Astrocyte (in vitro differentiated cells and primary cell): ENCODE measurements around the gene BAIAP3.

Experiments used
- EZH2 ChIP-seq: IDR thresholded peaks from 2 replicates; pipeline ENCODE4 v1.6.1; 2012; ENCODE audit warnings: mild to moderate bottlenecking, low read length, inconsistent platforms; ENCODE audit not compliant: insufficient read depth
- TF ChIP-seq, protein P1 (sequence below): IDR thresholded peaks from 2 replicates; pipeline ENCODE4 v1.5.1; 2011; ENCODE audit warnings: low read depth, mild to moderate bottlenecking, inconsistent platforms, low read length, moderate library complexity; ENCODE audit not compliant: insufficient read depth

DNA sequence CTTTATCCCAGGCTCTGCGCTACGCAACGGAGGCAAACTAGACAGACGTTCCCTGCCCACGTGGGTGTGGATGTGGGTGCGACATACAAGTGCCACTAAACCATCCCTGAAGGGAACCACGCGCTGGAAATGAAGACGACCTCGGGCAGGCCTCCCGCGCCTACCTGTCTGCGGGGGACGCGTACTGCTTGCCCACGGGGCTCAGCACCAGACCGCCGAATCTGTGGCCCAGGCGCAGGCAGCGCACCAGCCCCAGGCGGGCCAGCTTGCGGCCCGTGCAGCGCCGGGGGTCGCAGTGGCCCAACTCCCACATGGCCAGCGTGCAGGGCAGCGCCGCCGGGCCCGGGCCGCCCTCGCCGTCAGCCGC, 17.8 kb downstream of the BAIAP3 start:
- TF ChIP-seq, protein P1, sequence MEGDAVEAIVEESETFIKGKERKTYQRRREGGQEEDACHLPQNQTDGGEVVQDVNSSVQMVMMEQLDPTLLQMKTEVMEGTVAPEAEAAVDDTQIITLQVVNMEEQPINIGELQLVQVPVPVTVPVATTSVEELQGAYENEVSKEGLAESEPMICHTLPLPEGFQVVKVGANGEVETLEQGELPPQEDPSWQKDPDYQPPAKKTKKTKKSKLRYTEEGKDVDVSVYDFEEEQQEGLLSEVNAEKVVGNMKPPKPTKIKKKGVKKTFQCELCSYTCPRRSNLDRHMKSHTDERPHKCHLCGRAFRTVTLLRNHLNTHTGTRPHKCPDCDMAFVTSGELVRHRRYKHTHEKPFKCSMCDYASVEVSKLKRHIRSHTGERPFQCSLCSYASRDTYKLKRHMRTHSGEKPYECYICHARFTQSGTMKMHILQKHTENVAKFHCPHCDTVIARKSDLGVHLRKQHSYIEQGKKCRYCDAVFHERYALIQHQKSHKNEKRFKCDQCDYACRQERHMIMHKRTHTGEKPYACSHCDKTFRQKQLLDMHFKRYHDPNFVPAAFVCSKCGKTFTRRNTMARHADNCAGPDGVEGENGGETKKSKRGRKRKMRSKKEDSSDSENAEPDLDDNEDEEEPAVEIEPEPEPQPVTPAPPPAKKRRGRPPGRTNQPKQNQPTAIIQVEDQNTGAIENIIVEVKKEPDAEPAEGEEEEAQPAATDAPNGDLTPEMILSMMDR = no peak
- no peak for TF ChIP-seq EZH2
